ENCODE measurements around the gene ACSM2B. TPM values are rescaled to one million over a fixed set of nuclear protein-coding genes. Genes with fewer than 3 reads are reported as not detected.
"Not testable (repeated sequence)": the region's sequence is repeated elsewhere in the genome, so short reads cannot be mapped to it uniquely, and the experiment has no call there.

Gene ACSM2B
- polyA plus RNA-seq, 1 donor from 2014 or later, result not detected

DNA sequence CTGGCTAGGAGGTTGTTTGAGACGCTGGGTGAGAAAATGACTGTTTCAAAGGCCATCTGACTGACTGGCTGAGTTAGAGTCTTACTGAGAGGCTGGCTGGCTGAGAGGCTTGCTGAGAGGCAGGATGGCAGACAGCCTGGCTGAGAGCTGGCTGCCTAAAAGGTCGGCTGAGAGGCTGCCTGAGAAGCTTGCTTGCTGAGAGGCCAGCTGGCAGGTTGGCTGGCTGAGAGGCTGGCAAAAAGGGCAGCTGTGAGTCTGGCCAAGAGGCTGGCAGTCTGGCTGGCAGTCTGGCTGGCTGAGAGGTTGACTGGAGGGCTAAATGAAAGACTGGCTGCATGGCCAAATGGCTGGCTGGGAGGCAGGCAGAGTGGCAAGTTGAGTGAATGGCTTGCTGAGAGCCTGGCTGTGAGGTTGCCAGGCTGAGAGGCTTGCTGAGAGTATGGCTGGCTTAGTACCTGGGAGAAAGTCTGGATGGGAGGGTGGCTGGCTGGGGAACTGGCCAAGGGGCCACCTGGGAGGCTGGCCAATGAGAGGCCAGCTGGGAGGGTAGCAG lies 35.3 kb upstream of the ACSM2B start:
- peaks cover 11% of the 10 kb centered on the region for H3K27me3 Mint-ChIP-seq
- peaks cover 2% of the 10 kb centered on the region for H3K36me3 Mint-ChIP-seq
- no peak overlapping the region for H3K4me3 Mint-ChIP-seq
- H3K4me1 Mint-ChIP-seq, result peaks cover 0 to 1% (median 0%) of the 10 kb centered on the region in 3 donors
- no peaks in the 10 kb centered on the region for H3K9me3 Mint-ChIP-seq
- H3K27ac Mint-ChIP-seq, result no peak overlapping the region

DNA sequence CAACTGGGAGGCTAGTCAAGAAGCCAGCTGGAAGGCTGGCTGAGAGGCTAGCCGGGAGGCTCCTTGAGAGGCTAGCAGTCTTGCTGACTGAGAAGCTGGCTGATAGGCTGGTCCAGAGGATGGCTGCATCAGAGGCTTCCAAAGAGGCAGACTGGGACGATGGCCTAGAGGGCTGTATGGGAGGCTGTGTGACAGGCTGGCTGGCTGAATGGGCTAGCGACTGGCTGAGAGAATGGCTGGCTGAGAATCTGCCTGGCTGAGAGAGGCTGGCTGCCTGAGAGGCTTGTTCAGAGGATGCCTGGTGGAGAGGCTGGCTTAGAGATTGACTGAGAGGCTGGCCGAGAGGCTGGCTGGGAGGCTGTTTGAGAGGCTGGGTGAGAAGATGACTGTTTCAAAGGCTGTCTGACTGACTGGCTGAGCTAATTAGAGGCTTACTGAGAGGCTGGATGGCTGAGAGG lies 34.8 kb upstream of the ACSM2B start:
- Mint-ChIP-seq H3K4me3 (no peak overlapping the region), H3K27me3 (peaks cover 11% of the 10 kb centered on the region), H3K9me3 (peaks cover 0 to 2% (median 0%) of the 10 kb centered on the region in 3 donors), H3K36me3 (peaks cover 2% of the 10 kb centered on the region), H3K27ac (no peak overlapping the region), H3K4me1 (peaks cover 0 to 1% (median 0%) of the 10 kb centered on the region in 3 donors)

DNA sequence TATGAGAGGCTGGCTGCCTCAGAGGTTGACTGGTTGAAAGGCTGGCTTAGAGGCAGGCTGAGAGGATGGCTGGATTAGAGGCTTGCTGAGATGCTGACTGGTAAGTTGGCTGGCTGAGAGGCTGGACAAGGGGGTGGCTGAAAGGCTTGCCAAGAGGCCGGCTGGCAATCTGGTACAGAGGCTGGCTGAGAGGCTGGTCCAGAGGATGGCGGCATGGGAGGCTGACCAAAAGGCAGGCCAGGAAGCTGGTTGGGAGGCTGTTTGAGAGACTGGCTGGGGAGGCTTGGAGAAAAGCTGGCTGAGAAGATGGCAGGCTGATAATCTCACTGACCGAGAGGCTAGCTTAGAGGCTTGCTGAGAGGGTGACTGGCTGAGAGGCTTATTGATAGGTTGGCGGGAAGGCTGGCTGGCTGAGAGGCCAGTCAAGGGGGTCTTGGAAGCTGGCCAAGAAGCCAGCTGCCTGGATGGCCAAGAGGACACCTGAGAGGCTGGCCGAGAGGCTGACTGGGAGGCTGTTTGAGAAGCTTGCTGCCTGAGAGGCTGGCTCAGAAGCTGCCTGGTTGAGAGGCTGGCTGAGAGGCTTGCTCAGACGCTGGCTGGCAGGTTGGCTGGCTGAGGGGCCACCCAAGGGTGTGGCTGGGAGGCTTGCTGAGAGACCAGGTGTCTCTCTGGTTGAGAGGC lies 34.2 kb upstream of the ACSM2B start:
- Mint-ChIP-seq H3K27me3 (peaks cover 12% of the 10 kb centered on the region), H3K4me1 (peaks cover 0 to 1% (median 0%) of the 10 kb centered on the region in 3 donors), H3K9me3 (peaks cover 0 to 4% (median 3%) of the 10 kb centered on the region in 3 donors), H3K27ac (no peak overlapping the region), H3K4me3 (no peak overlapping the region), H3K36me3 (peaks cover 2% of the 10 kb centered on the region)

DNA sequence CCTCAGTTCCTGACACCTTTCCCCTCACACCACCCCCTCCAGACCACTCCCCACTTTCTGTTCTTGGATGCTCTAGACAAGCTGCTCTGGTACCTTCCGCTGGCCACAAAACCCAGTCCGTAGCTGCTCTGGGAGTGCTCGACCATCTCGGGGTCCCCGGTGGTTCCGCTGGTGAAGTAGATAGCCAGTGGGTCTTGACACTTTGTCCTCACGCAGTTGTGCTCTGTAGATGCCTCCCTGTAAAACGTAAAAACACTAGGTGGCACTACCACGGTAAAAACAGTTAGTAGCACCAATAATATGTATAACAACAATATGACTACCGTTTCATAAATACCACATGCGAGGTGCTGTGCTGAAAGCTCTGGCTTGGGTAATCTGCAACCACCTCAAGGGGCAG lies 26.0 kb upstream of the ACSM2B start:
- H3K36me3 Mint-ChIP-seq, H3K4me1 Mint-ChIP-seq, H3K27ac Mint-ChIP-seq, H3K27me3 Mint-ChIP-seq, H3K4me3 Mint-ChIP-seq, H3K9me3 Mint-ChIP-seq: not testable (repeated sequence)

DNA sequence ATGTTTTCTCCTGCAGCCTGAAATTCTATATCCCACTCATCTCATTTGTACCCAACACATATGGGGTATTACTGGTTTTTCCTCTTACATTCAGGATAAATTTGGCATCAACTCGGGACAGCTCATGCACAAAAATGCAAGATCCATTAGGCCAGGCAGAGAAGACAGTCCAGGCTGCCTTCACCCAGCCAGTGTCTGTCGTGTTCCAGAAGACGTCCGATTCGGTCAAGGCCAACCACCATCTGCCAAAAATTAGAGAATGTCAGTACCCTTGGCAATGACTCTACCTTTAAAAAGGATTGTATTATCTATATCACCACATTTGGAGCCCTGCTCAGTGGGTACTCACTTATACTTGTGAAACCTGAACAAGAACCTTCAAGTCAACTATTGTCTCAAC lies 23.3 kb upstream of the ACSM2B start:
- not testable (repeated sequence) for H3K27me3 Mint-ChIP-seq, H3K27ac Mint-ChIP-seq, H3K4me3 Mint-ChIP-seq, H3K4me1 Mint-ChIP-seq, H3K36me3 Mint-ChIP-seq, H3K9me3 Mint-ChIP-seq

DNA sequence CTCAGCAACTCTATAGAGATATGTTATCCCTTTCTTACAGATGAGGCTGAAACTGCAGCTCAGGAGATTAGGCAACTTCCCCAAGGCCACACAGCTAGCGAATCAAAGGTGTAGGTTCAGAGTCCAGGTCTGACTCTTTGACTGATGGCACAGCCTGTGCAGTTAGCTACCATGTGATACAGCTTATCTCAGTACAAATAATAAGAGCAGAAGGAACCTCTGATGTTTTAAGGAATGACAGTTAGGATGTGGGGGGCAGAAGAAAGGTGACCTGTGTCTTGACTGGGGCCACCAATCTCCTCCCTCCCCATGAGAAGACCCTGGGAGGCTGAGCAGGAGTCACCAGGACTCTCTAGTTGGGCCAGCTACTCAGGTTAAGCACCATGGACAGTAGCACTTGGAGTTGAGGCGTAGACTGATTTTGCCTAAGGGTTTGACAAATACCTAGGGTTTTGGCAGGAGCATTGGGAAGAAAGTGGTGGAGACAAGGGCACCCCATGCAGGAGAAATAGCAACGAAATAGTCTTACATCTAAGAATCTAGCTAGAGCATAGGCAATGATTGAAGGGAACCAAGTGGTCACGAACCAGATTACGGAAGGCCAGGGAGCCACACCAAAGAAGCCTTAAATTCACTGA lies 22.8 kb upstream of the ACSM2B start:
- peaks cover 0 to 2% (median 0%) of the 10 kb centered on the region in 3 donors for H3K9me3 Mint-ChIP-seq
- H3K27ac Mint-ChIP-seq, result no peak overlapping the region
- H3K4me3 Mint-ChIP-seq, result no peak overlapping the region
- H3K4me1 Mint-ChIP-seq, result peaks cover 0 to 2% (median 0%) of the 10 kb centered on the region in 3 donors
- H3K27me3 Mint-ChIP-seq, result peaks cover 1% of the 10 kb centered on the region
- no peaks in the 10 kb centered on the region for H3K36me3 Mint-ChIP-seq

DNA sequence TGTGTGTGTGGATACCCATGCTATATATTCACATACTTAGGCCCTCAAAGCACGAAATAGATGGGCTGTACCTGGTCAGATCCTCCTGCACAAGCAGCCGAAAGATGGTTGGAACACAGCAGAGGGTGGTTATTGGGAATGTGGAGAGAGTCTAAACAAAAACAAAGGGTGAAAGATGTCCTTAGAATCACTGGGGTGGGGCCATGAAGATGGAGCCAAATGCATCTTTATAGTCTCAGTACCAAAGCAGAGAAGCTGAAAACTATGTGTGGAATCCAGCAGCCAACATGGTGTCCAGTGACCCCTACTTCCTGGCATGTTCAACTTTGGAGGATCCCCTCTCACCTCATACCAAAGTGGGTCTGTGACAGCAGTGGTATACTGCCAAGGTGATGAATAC lies 19.5 kb upstream of the ACSM2B start:
- H3K36me3 Mint-ChIP-seq, H3K4me1 Mint-ChIP-seq, H3K9me3 Mint-ChIP-seq, H3K27me3 Mint-ChIP-seq, H3K27ac Mint-ChIP-seq, H3K4me3 Mint-ChIP-seq: not testable (repeated sequence)

DNA sequence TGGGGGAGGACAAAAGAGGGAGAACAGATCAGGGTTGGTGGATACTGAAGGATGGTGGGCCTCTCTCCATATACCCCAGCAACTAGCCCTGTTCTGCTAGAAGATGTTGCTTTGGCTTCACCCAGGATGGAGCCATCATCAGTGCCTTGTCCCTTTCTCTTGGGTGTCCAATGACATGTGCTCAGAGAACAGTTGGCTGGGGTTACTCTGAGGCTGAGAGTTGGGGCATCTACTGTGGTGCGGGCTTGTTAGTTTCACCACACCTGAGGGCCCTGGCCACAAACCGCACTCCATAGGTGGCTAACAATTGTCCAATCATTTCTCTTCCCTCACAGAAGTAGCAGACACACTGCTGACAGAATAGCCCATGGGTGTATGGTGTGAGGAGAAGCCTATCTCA lies 18.9 kb upstream of the ACSM2B start:
- not testable (repeated sequence) for H3K36me3 Mint-ChIP-seq, H3K27me3 Mint-ChIP-seq, H3K4me3 Mint-ChIP-seq, H3K27ac Mint-ChIP-seq, H3K4me1 Mint-ChIP-seq, H3K9me3 Mint-ChIP-seq

DNA sequence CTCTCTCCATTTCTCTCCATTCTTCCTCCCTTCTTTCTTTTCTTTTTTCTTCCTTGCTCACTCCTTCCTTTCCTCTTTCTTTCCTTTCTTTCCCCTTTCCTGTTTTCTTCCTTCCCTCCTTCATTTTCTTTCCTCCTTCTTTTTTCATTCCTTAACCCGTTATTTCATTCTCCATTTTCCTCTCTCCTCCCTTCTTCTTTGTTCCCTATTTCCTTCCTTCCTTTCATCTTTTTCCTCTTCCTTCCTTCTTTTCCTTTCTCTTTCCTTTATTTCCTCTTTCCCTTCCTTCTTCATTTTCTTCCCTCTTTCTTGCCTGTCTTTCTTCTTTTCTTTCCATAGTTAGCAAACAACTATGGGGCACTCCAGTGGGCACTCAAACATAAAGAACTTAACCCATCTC lies 16.6 kb upstream of the ACSM2B start:
- not testable (repeated sequence) for H3K27me3 Mint-ChIP-seq, H3K9me3 Mint-ChIP-seq, H3K4me3 Mint-ChIP-seq, H3K36me3 Mint-ChIP-seq, H3K27ac Mint-ChIP-seq, H3K4me1 Mint-ChIP-seq

DNA sequence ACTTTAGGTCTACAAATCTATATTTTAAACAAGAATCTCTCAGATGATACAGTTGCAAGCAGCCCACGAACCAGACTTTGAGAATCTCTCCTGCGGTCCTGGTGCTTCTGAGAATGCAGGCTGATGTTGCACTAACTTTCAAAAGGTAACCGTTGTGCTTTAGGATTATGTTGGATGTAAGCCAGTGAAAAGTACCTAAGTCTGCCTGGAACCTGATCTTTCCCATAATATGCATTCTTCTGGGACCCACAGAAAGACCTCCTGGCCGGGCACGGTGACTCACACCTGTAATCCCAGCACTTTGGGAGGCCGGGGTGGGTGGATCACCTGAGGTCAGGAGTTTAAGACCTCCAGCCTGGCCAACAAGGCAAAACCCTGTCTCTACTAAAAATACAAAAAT lies 13.3 kb upstream of the ACSM2B start:
- H3K9me3 Mint-ChIP-seq, H3K27me3 Mint-ChIP-seq, H3K36me3 Mint-ChIP-seq, H3K4me1 Mint-ChIP-seq, H3K27ac Mint-ChIP-seq, H3K4me3 Mint-ChIP-seq: not testable (repeated sequence)

DNA sequence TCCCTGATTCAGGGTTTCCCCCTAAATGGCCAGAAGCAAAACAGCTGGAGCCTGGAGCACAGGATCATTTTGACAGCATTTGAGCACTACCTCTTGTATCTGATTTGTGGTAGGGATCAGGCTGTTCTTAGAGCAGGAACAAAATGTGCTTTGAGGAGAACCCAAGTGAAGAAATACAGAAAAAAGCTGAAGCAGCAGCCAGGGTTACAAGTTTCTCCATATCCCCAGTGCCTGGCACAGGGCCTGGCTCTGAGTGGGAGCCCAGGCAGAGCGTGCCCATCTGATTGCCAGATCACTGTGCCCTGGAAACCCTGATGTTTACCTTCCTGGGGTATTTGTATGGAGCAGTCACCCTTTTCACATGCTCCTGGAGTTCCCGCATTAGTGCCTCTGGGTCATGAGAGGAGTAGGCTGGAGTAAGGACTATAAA lies 11.5 kb upstream of the ACSM2B start:
- H3K4me1 Mint-ChIP-seq, H3K27me3 Mint-ChIP-seq, H3K27ac Mint-ChIP-seq, H3K4me3 Mint-ChIP-seq, H3K9me3 Mint-ChIP-seq, H3K36me3 Mint-ChIP-seq: not testable (repeated sequence)

DNA sequence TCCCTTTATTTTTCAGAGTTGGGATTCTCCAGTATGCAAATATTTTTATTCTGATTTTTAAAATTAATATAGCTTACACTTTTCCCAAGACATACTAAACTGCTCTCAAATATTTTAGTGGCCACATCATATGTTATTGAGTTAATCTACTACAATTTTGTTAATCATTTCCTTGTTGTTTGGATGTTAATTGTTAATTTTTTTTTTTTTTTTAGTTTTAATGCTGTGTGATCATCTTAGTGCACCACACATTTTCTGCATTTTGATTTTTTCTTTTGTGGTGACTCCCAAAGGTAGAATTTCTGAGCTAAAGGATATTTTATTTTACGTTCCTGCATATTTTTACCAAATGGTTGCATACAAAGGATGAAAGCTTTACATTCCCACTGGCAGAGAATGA lies 10.5 kb upstream of the ACSM2B start:
- not testable (repeated sequence) for H3K27me3 Mint-ChIP-seq, H3K36me3 Mint-ChIP-seq, H3K4me3 Mint-ChIP-seq, H3K4me1 Mint-ChIP-seq, H3K9me3 Mint-ChIP-seq, H3K27ac Mint-ChIP-seq

DNA sequence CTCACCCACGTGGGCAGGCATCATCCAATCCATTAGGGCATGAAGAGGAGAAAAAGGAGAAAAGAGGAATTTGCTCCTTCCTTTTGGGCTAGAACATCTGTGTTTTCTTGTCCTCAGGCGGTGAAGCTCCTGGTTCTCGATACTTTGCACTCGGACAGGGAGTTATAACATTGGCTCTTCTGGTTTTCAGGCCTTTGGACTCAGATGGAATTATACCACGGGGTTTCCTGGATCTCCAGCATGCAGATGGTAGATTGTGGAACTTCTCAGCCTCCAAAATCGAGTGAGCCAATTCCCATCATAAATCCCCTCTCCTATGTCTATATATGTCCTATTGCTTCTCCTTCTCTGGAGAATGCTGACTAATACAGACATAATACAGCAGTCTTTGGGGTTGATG lies 9.9 kb upstream of the ACSM2B start:
- H3K4me3 Mint-ChIP-seq, H3K27ac Mint-ChIP-seq, H3K27me3 Mint-ChIP-seq, H3K36me3 Mint-ChIP-seq, H3K9me3 Mint-ChIP-seq, H3K4me1 Mint-ChIP-seq: not testable (repeated sequence)

DNA sequence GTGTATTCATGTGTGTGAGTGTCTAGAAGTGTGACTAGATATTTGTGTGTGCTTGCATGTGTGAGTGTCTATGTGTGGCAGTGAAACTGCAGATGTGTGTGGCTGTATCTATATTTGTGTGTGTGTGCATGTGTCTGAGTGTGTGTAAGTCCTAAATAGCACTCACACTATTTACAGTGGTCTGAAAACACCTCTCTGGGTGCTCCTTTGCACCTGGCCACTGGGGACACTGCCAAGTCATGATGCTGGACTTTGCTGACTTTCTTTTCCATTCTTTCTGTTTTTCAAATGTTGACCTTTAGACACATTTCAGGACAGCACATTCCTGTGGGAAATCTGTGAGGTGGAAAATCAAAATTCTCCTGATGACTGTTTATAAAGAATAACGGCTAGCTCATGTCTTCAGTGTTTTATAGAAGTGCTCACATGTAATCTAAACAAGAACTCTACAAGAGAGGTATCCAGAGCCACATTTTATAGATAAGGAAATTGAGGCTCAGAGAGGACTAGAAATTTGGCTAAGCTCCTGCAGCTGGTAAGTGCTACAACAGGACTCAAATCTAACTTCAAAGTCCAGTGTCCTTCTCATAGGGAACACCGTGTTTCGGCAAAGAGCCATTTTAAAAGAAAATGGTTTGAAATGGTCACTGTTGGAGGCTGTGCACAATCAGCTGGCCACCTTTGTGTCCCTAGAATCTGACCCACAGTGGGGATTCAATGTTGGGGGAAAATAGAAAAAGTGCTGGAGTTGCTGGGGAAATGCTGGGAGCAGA lies 4.5 kb upstream of the ACSM2B start:
- not testable (repeated sequence) for H3K9me3 Mint-ChIP-seq, H3K27ac Mint-ChIP-seq, H3K36me3 Mint-ChIP-seq, H3K4me3 Mint-ChIP-seq, H3K27me3 Mint-ChIP-seq, H3K4me1 Mint-ChIP-seq

DNA sequence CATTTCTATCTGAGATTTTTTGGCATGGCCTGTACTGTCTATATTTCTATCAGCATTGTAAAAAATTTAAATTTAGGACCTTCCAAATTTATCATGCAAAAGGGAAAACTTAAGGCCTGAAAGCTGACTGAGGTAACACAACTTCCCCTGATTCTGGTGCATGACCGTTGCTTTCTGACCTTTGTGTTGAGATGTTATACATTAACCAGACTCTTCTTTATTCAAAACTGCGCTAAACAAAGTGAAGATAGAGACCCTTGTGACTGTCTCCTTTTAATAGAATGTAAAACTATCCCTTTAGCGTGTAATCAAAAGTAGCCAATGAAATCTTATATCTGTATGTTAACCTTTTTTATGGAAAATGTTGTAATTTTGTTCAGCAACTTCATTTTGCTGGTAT lies 1.9 kb upstream of the ACSM2B start:
- not testable (repeated sequence) for H3K36me3 Mint-ChIP-seq, H3K4me1 Mint-ChIP-seq, H3K9me3 Mint-ChIP-seq, H3K4me3 Mint-ChIP-seq, H3K27ac Mint-ChIP-seq, H3K27me3 Mint-ChIP-seq
